GM13976 (cell line): Measurements from ENCODE around the gene ODAD2.

Experiments
- DNase-seq: peaks from one replicate; pipeline ENCODE4 v3.0.0; 2012; ENCODE audit warnings: low spot score
- in situ Hi-C: fragments of 300-500 bp; cut with MboI; formaldehyde crosslinking; loops from one replicate; pipeline ENCODE4 v1.12.0; 2022; ENCODE audit warnings: low sequenced_read_pairs, mixed read lengths, inconsistent platforms; ENCODE audit not compliant: unreplicated experiment
- TF ChIP-seq, protein P1 (sequence below): IDR thresholded peaks from 2 replicates; pipeline ENCODE4 v1.5.1; 2012; ENCODE audit warnings: borderline replicate concordance, mild to moderate bottlenecking; ENCODE audit not compliant: insufficient read depth; ENCODE audit errors: extremely low read depth, missing control alignments, control extremely low read depth

Gene ODAD2

DNA sequence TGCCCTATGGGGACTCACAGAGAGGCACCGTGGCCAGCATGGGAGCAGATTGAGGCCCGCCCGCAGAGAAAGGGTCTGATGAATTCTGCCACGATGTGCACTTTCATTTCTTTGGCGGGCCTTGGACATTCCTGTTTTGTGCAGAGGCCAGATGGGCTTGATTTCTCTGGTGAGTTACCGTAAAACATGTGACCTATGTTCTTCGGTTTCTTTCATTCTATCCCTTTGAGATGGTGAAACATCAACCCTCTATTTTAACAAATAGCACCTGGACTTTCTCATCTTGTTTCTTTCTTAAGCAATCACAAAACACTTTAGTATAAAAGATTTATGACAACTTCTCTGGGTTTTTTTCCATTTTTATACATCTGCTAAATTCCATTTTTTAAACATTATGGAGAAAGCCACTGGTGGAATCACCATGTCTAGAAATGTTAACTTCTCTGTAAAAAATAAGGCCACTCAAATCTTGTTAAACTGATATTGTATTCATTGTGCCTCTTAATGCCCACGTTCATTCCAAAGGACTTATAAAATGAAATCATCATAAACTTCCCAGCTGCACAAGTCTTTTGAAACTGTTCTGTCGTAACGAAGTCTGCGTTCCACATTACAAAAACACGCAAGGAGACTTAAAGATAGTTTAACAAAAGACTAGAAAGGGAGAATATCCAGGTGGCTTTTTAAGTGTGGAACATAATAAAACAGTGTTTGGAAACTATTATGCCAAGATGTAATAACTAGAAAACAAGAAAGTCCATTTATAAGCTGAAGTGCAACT lies 21.4 kb upstream of the ODAD2 start:
- no peak for DNase-seq
- in situ Hi-C loops = no loop called here
- TF ChIP-seq, protein P1, sequence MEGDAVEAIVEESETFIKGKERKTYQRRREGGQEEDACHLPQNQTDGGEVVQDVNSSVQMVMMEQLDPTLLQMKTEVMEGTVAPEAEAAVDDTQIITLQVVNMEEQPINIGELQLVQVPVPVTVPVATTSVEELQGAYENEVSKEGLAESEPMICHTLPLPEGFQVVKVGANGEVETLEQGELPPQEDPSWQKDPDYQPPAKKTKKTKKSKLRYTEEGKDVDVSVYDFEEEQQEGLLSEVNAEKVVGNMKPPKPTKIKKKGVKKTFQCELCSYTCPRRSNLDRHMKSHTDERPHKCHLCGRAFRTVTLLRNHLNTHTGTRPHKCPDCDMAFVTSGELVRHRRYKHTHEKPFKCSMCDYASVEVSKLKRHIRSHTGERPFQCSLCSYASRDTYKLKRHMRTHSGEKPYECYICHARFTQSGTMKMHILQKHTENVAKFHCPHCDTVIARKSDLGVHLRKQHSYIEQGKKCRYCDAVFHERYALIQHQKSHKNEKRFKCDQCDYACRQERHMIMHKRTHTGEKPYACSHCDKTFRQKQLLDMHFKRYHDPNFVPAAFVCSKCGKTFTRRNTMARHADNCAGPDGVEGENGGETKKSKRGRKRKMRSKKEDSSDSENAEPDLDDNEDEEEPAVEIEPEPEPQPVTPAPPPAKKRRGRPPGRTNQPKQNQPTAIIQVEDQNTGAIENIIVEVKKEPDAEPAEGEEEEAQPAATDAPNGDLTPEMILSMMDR = no peak

GRCh38 chr10:28014651-28015050 lies 15.8 kb upstream of the ODAD2 start:
- no peak for DNase-seq
- in situ Hi-C loops = no loop called here
- TF ChIP-seq, protein P1 = no peak

GRCh38 chr10:28012990-28013515 lies 14.2 kb upstream of the ODAD2 start:
- in situ Hi-C loops = no loop called here
- no peak for DNase-seq
- TF ChIP-seq, protein P1 = no peak

GRCh38 chr10:28010821-28011220 lies 11.9 kb upstream of the ODAD2 start:
- in situ Hi-C loops = no loop called here
- DNase-seq = no peak
- TF ChIP-seq, protein P1 = no peak

GRCh38 chr10:28008054-28008453 lies 9.2 kb upstream of the ODAD2 start:
- in situ Hi-C loops = no loop called here
- TF ChIP-seq, protein P1 = no peak
- no peak for DNase-seq

- TF ChIP-seq, protein P1 = no peak
- in situ Hi-C loops = no loop called here
Observed at GRCh38 chr10:28001353-28001752, 2.5 kb upstream of the ODAD2 start.

More at GRCh38 chr10:28001353-28001752, 2.5 kb upstream of the ODAD2 start:
- DNase-seq = no peak
